Lung (tissue), 12 donors: ENCODE measurements around the gene SMTN. TPM values are rescaled to one million over a fixed set of nuclear protein-coding genes. Genes with fewer than 3 reads are reported as not detected.
"Not testable (repeated sequence)": the region's sequence is repeated elsewhere in the genome, so short reads cannot be mapped to it uniquely, and the experiment has no call there.

Experiments
- ATAC-seq: fragments of 200-7000 bp; cut with Tn5 transposase; one replicate; pipeline ENCODE4 v1.9.1; 2020; ENCODE audit warnings: moderate number of reproducible peaks; ENCODE audit not compliant: insufficient read depth, low FRiP score
- DNase-seq, 3 donors: peaks; one replicate each; pipeline ENCODE4 v3.0.0-alpha.2; 2013 to 2017
- H3K27ac ChIP-seq, 2 donors: one replicate each; pipeline ENCODE4 v1.5.1; 2013; ENCODE audit warnings: mild to moderate bottlenecking in 2 of 2, moderate library complexity in 2 of 2, control low read depth in 1 of 2, inconsistent platforms in 1 of 2, low read depth in 1 of 2, low read length in 1 of 2
- H3K27me3 ChIP-seq, 3 donors: one replicate each; pipeline ENCODE4 v1.5.1; 2013; ENCODE audit warnings: low read length in 2 of 3; ENCODE audit not compliant: control insufficient read depth in 3 of 3, insufficient read depth in 3 of 3
- H3K36me3 ChIP-seq, 4 donors: one replicate each; pipeline ENCODE4 v1.5.1; 2013; ENCODE audit warnings: low read length in 4 of 4, mild to moderate bottlenecking in 1 of 4, moderate library complexity in 1 of 4; ENCODE audit not compliant: control insufficient read depth in 4 of 4, insufficient read depth in 4 of 4
- H3K4me1 ChIP-seq, 5 donors: one replicate each; pipeline ENCODE4 v1.5.1; 2013; ENCODE audit warnings: low read length in 5 of 5, mild to moderate bottlenecking in 2 of 5, moderate library complexity in 1 of 5; ENCODE audit not compliant: control insufficient read depth in 5 of 5, insufficient read depth in 5 of 5
- H3K4me3 ChIP-seq: one replicate; pipeline ENCODE4 v1.5.1; 2013; ENCODE audit warnings: mild to moderate bottlenecking, control low read depth, moderate library complexity
- H3K9ac ChIP-seq, 2 donors: one replicate each; pipeline ENCODE4 v1.5.1; 2013; ENCODE audit warnings: low read length in 2 of 2, control low read depth in 1 of 2; ENCODE audit not compliant: insufficient read depth in 1 of 2
- H3K9me3 ChIP-seq, 4 donors: one replicate each; pipeline ENCODE4 v1.5.1; 2013; ENCODE audit warnings: low read length in 3 of 4, mild to moderate bottlenecking in 1 of 4, moderate library complexity in 1 of 4; ENCODE audit not compliant: control insufficient read depth in 4 of 4, insufficient read depth in 3 of 4
- WGBS, 2 donors: extraction: QIAGEN DNeasy Blood & Tissue Kit; methylation state at CpG; one replicate each; pipeline ENCODE4 v1.1.7; 2013; 5-methylcytosine and 5-hydroxymethylcytosine counted together
- polyA plus RNA-seq, 2 donors: library from polyadenylated mRNA; stranded (reverse); fragments of 200-250 nt; gene quantifications; one replicate each; pipeline ENCODE4 v1.2.1, GENCODE V29; 2013
- total RNA-seq, 2 donors: library from RNA; depleted of rRNA in 1 of 2; stranded (reverse); fragments of >200 nt in 1 of 2; gene quantifications; one replicate each; pipeline ENCODE4 v1.2.1, GENCODE V29; 2014 to 2021
- TF ChIP-seq, protein P1 (sequence below): IDR thresholded peaks from 2 replicates; pipeline ENCODE4 v1.5.1; 2012; ENCODE audit warnings: mild to moderate bottlenecking; ENCODE audit errors: control extremely low read depth, extremely low read depth
- donor health status: control.
- donor health status: control.
- donor health status: Bipolar disorder and iron deficiency.
- donor health status: healthy.
- donor health status: DM: yes; HTN: yes; CAD: no.

The SMTN gene
- total and polyA plus RNA-seq, 4 donors, result 30.8 to 101 (median 64.7) TPM

DNA sequence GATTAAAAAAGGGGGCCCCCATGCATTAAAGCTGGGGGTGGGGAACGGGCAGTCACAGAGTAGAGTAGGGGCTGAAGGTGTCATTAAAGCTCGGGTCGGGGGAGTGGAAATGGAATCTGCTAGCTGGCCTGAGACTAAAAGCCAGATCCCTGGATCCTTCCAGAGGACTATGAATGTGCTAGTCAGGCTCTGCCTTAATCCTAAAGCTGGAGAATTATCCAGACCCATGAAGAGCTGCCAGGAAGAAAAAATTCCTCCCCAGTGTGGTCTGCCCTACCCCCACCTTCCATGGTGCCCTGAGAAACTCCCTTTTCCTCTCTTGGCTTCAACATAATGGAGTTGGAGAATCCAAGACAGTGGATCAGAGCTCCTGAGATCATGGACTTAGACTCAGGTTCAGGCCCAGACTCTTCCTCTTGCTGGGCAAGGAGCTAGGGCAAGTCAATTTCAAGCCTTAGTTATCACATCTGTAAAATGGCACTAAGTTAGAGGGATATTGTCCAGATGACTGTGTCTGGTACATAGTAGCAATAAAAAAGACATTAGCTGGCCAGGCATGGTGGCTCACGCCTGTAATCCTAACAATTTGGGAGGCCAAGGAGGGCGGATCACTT lies 24.0 kb upstream of the SMTN start:
- peak in 1 of 3 donors; percentile 57 for DNase-seq
- no peak overlapping the region for H3K9ac ChIP-seq
- no peak for ATAC-seq
- WGBS, 2 donors, result 87 to 89% methylated on average over 5 of the region's 5 CpGs
- no peaks in the 10 kb centered on the region for H3K9me3 ChIP-seq
- H3K4me3 ChIP-seq, result no peak overlapping the region
- no peaks in the 10 kb centered on the region for H3K27me3 ChIP-seq
- H3K27ac ChIP-seq, result peak overlapping the region in 1 of 2 donors; percentile 42
- H3K4me1 ChIP-seq, result peaks cover 5 to 34% (median 11%) of the 10 kb centered on the region in 5 donors
- TF ChIP-seq, protein P1, sequence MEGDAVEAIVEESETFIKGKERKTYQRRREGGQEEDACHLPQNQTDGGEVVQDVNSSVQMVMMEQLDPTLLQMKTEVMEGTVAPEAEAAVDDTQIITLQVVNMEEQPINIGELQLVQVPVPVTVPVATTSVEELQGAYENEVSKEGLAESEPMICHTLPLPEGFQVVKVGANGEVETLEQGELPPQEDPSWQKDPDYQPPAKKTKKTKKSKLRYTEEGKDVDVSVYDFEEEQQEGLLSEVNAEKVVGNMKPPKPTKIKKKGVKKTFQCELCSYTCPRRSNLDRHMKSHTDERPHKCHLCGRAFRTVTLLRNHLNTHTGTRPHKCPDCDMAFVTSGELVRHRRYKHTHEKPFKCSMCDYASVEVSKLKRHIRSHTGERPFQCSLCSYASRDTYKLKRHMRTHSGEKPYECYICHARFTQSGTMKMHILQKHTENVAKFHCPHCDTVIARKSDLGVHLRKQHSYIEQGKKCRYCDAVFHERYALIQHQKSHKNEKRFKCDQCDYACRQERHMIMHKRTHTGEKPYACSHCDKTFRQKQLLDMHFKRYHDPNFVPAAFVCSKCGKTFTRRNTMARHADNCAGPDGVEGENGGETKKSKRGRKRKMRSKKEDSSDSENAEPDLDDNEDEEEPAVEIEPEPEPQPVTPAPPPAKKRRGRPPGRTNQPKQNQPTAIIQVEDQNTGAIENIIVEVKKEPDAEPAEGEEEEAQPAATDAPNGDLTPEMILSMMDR, result no peak
- no peaks in the 10 kb centered on the region for H3K36me3 ChIP-seq

DNA sequence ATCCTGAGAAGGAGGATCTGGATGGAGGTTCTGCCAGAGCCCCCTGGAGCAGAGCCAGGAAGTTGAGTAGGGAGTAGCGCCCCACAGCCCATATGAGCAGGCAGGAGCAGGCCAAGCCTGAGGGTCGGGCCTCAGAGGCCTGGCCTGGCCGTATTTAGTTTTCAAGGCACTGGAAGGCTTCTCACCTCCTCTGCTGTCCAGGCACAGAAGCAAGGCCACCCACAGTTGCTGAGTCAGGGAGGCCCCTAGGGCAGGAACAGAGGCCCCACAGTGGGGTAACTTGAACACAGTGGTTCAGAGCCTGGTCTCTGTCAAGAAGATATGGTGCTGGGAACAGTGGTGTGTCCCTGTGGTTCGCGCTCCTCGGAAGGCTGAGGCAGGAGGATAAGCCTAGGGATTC lies 21.5 kb upstream of the SMTN start:
- not testable (repeated sequence) for H3K27ac ChIP-seq, ATAC-seq, H3K27me3 ChIP-seq, H3K36me3 ChIP-seq, H3K9me3 ChIP-seq, H3K4me3 ChIP-seq, H3K9ac ChIP-seq
- peak; percentile 36 to 71 (median 61) for DNase-seq
- H3K4me1 ChIP-seq, result peaks cover 5 to 32% (median 10%) of the 10 kb centered on the region in 5 donors
- WGBS, 2 donors, result 61 to 74% methylated on average over 6 of the region's 6 CpGs

DNA sequence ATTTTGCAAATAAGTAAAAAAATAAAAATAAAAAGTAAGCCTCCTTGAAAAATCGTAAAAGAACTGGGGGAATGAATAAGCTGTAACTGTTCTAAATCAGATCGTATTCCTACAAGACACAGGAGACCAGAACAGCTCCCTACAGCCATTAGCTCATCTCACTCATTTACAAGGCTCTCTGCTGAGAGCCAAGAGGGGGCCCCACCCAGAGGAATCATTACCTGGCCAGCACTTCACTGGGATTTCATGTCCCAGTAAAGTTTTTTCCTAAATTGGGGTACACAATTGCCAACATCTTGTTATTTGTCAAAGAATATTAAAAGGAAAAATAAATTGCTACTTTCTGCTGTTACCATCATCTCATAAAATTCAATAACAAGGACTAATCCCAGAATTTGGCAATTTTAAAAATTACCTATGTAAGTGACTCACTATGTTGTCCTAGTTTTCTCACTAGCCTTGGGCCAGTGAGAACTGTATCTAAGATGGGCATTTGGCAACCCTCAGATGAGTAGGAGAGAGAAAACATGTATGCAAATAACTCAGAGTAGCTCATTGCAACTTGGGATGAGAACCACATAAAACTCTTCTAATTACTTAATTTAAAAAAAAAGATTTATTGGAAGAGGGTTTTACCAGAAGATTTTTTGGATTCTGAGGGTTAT lies 18.4 kb upstream of the SMTN start:
- Histone ChIP-seq H3K4me3 (no peak overlapping the region), H3K4me1 (peaks cover 0 to 8% (median 2%) of the 10 kb centered on the region in 5 donors), H3K9me3 (no peaks in the 10 kb centered on the region), H3K36me3 (no peaks in the 10 kb centered on the region), H3K27ac (no peak overlapping the region), H3K27me3 (no peaks in the 10 kb centered on the region), H3K9ac (no peak overlapping the region)
- ATAC-seq (no peak), DNase-seq (no peak)
- TF ChIP-seq, protein P1, result no peak
- WGBS, 2 donors, result 83 to 95% methylated on average over 2 of the region's 2 CpGs

DNA sequence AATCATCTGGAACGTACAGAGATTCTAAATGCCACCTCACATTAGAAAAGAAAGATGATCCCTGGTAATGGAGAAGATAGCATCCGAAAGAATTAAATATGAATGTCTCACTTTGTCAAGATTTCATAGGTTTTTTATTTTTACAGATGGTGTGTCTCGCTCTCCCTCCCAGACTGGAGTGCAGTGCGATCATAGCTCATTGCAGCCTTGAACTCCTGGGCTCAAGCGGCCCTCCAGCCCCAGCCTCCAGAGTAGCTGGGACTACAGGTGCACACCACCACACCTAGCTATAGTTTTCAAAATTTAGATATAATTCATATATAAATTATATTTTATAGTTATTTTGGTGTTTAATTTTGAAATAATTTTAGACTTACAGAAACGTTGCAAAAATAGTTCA lies 16.7 kb upstream of the SMTN start:
- Histone ChIP-seq H3K4me1 (peaks cover 0 to 7% (median 1%) of the 10 kb centered on the region in 5 donors), H3K27ac (no peak overlapping the region), H3K27me3 (no peaks in the 10 kb centered on the region), H3K36me3 (no peaks in the 10 kb centered on the region), H3K9me3 (no peaks in the 10 kb centered on the region), H3K4me3 (no peak overlapping the region), H3K9ac (no peak overlapping the region)
- TF ChIP-seq, protein P1, result no peak
- 95 to 97% methylated on average over 6 of the region's 6 CpGs for WGBS, 2 donors
- ATAC-seq, result no peak
- no peak for DNase-seq
